HCT116 (cell line): ENCODE measurements around the gene PPP1R1B. TPM values are rescaled to one million over a fixed set of nuclear protein-coding genes. Genes with fewer than 3 reads are reported as not detected.

Source experiments
- ATAC-seq: fragments of 200-7000 bp; cut with Tn5 transposase; 2 replicates; pipeline ENCODE4 v1.9.1; 2020; ENCODE audit warnings: mild to moderate bottlenecking, moderate library complexity
- BruUV-seq: library from RNA; stranded (reverse); fragments of 400-500 nt; replicated peaks from 2 replicates; lab custom pipeline; 2021; lab: Mats Ljungman, UMichigan
- CTCF ChIA-PET: fragments of 300-600 bp; sonication (Branson Sonifier 250); formaldehyde crosslinking; loops from one replicate; lab custom pipeline; 2021; ENCODE audit warnings: antibody characterized with exemption; lab: Charles Lee
- POLR2A ChIA-PET: fragments of 300-600, 350-600 bp; sonication (Branson Sonifier 250); formaldehyde crosslinking; loops from one replicate; lab custom pipeline; 2021; ENCODE audit warnings: antibody characterized with exemption; lab: Charles Lee
- RAD21 ChIA-PET, 2 experiments: fragments of 300-600 bp; sonication (Branson Sonifier 250); formaldehyde crosslinking; loops; one replicate each; lab custom pipeline; 2023; ENCODE audit warnings: low total read pairs in 2 of 2; ENCODE audit not compliant: uncharacterized antibody in 2 of 2, unreplicated experiment in 2 of 2, low non-redundant PET in 1 of 2; lab: Charles Lee
- DNase-seq: peaks from one replicate; pipeline ENCODE4 v3.0.0-alpha.2; 2010; ENCODE audit warnings: low read depth, low spot score
- H2AFZ ChIP-seq: fragments of 200-600 bp; shearing (Covaris generic), sonication (generic); 2 replicates; pipeline ENCODE4 v1.6.1; 2017; ENCODE audit warnings: low read depth, mixed run types, mixed read lengths, antibody characterized with exemption, low read length; ENCODE audit not compliant: poor library complexity, severe bottlenecking
- H3K27ac ChIP-seq: 2 replicates; pipeline ENCODE4 v1.5.1; 2012; ENCODE audit warnings: low read depth, low read length
- H3K27me3 ChIP-seq: fragments of 200-600 bp; sonication (generic); 2 replicates; pipeline ENCODE4 v1.6.1; 2016; ENCODE audit warnings: mixed run types, low read length, mixed read lengths; ENCODE audit not compliant: insufficient read depth
- H3K36me3 ChIP-seq, 2 experiments: fragments of 200-500 bp in 1 of 2; fragments of 200-600 bp in 1 of 2; sonication (Bioruptor generic) in 1 of 2; sonication (generic) in 1 of 2; 2 replicates each; pipeline versions ENCODE4 v1.5.1 to v1.6.1; 2014 to 2016; ENCODE audit warnings: low read length in 2 of 2, inconsistent platforms in 1 of 2, mixed read lengths in 1 of 2, mixed run types in 1 of 2; ENCODE audit not compliant: insufficient read depth in 2 of 2, control insufficient read depth in 1 of 2
- H3K4me1 ChIP-seq, 2 experiments: fragments of 200-600 bp in 1 of 2; sonication (generic) in 1 of 2; 2 replicates each; pipeline versions ENCODE4 v1.5.1 to v1.6.1; 2012 to 2017; ENCODE audit warnings: low read length in 2 of 2, inconsistent platforms in 1 of 2, mild to moderate bottlenecking in 1 of 2, mixed read lengths in 1 of 2, mixed run types in 1 of 2, moderate library complexity in 1 of 2; ENCODE audit not compliant: insufficient read depth in 2 of 2, control insufficient read depth in 1 of 2
- H3K4me2 ChIP-seq: fragments of 200-600 bp; sonication (generic); 2 replicates; pipeline ENCODE4 v1.6.1; 2017; ENCODE audit warnings: mixed run types, low read length, mixed read lengths
- H3K4me3 ChIP-seq, 2 experiments: fragments of 200-600 bp in 1 of 2; sonication (generic) in 1 of 2; replicated peaks in 1 of 2; 2 replicates each; pipeline ENCODE4 v1.5.1; 2011 to 2016; ENCODE audit warnings: low read length in 2 of 2, control low read depth in 1 of 2, low read depth in 1 of 2, mild to moderate bottlenecking in 1 of 2, mixed read lengths in 1 of 2, mixed run types in 1 of 2
- H3K79me2 ChIP-seq: fragments of 200-600 bp; sonication (generic); 2 replicates; pipeline ENCODE4 v1.6.1; 2017; ENCODE audit warnings: mild to moderate bottlenecking, mixed run types, low read length, moderate library complexity, mixed read lengths; ENCODE audit not compliant: insufficient read depth
- H3K9ac ChIP-seq: fragments of 200-600 bp; sonication (generic); 2 replicates; pipeline ENCODE4 v1.6.1; 2016; ENCODE audit warnings: low read length, mixed read lengths
- H3K9me2 ChIP-seq: fragments of 200-600 bp; sonication (generic), shearing (Covaris generic); 2 replicates; pipeline ENCODE4 v1.6.1; 2017; ENCODE audit warnings: mixed run types, mild to moderate bottlenecking, moderate library complexity; ENCODE audit not compliant: insufficient read depth
- H3K9me3 ChIP-seq, 2 experiments: fragments of 200-500 bp in 1 of 2; fragments of 200-600 bp in 1 of 2; sonication (Bioruptor generic) in 1 of 2; sonication (generic) in 1 of 2; 2 replicates each; pipeline ENCODE4 v1.6.1; 2014 to 2017; ENCODE audit warnings: low read length in 2 of 2, mixed read lengths in 2 of 2, inconsistent platforms in 1 of 2, low read depth in 1 of 2, mild to moderate bottlenecking in 1 of 2, mixed run types in 1 of 2, moderate library complexity in 1 of 2; ENCODE audit not compliant: control insufficient read depth in 1 of 2, insufficient read depth in 1 of 2
- H4K20me1 ChIP-seq: fragments of 200-600 bp; sonication (generic), shearing (Covaris generic); 2 replicates; pipeline ENCODE4 v1.6.1; 2017; ENCODE audit warnings: mixed run types, mild to moderate bottlenecking, moderate library complexity; ENCODE audit not compliant: insufficient read depth
- CBX3 ChIP-seq: IDR thresholded peaks from 2 replicates; pipeline ENCODE4 v1.6.1; 2012; ENCODE audit warnings: low read depth
- CEBPB ChIP-seq: IDR thresholded peaks from 2 replicates; pipeline ENCODE4 v1.6.1; 2012; ENCODE audit warnings: low read depth
- CTCF ChIP-seq, 3 experiments: fragments of 200-600 bp in 1 of 3; sonication (generic) in 1 of 3; IDR thresholded peaks in 2 of 3; conservative IDR thresholded peaks in 1 of 3; 2 replicates each; pipeline ENCODE4 v1.5.1; 2012 to 2017; ENCODE audit warnings: low read depth in 2 of 3, low read length in 2 of 3, antibody characterized with exemption in 1 of 3, borderline replicate concordance in 1 of 3, control low read depth in 1 of 3, mild to moderate bottlenecking in 1 of 3, mixed read lengths in 1 of 3, mixed run types in 1 of 3, moderate library complexity in 1 of 3; ENCODE audit not compliant: insufficient read depth in 1 of 3
- EZH2 ChIP-seq: fragments of 200-600 bp; sonication (generic); IDR thresholded peaks from 2 replicates; pipeline ENCODE4 v1.6.1; 2017; ENCODE audit warnings: antibody characterized with exemption, mixed run types
- EZH2phosphoT487 ChIP-seq: fragments of 200-600 bp; IDR thresholded peaks from 2 replicates; pipeline ENCODE4 v1.6.1; 2018; ENCODE audit warnings: antibody characterized with exemption, borderline replicate concordance
- FOSL1 ChIP-seq: IDR thresholded peaks from 2 replicates; pipeline ENCODE4 v1.6.1; 2012; ENCODE audit warnings: low read depth
- JUND ChIP-seq: IDR thresholded peaks from 2 replicates; pipeline ENCODE4 v1.6.1; 2012
- MAX ChIP-seq: IDR thresholded peaks from 2 replicates; pipeline ENCODE4 v1.6.1; 2012
- POLR2A ChIP-seq: IDR thresholded peaks from 2 replicates; pipeline ENCODE4 v1.7.0; 2011; ENCODE audit warnings: borderline replicate concordance; ENCODE audit not compliant: insufficient read depth, insufficient read length; ENCODE audit errors: extremely low read depth
- POLR2AphosphoS5 ChIP-seq: IDR thresholded peaks from 2 replicates; pipeline ENCODE4 v1.6.1; 2011; ENCODE audit warnings: mild to moderate bottlenecking, low read depth, low read length, moderate library complexity
- RAD21 ChIP-seq: IDR thresholded peaks from 2 replicates; pipeline ENCODE4 v1.6.1; 2012; ENCODE audit warnings: low read depth, mild to moderate bottlenecking
- REST ChIP-seq: IDR thresholded peaks from 2 replicates; pipeline ENCODE4 v1.6.1; 2012; ENCODE audit warnings: low read depth
- SIN3A ChIP-seq: IDR thresholded peaks from 2 replicates; pipeline ENCODE4 v1.6.1; 2012; ENCODE audit warnings: low read depth
- SP1 ChIP-seq: IDR thresholded peaks from 2 replicates; pipeline ENCODE4 v1.6.1; 2012; ENCODE audit warnings: low read depth
- SRF ChIP-seq: IDR thresholded peaks from 2 replicates; pipeline ENCODE4 v1.6.1; 2012; ENCODE audit warnings: low read depth
- TCF7L2 ChIP-seq: IDR thresholded peaks from 2 replicates; pipeline ENCODE4 v1.7.0; 2011; ENCODE audit warnings: borderline replicate concordance, inconsistent platforms; ENCODE audit not compliant: insufficient read depth, insufficient read length; ENCODE audit errors: extremely low read depth
- YY1 ChIP-seq: IDR thresholded peaks from 2 replicates; pipeline ENCODE4 v1.6.1; 2011; ENCODE audit warnings: low read length, low read depth, moderate library complexity, mild to moderate bottlenecking; ENCODE audit not compliant: insufficient replicate concordance; ENCODE audit errors: extremely low read depth
- ZBTB33 ChIP-seq: IDR thresholded peaks from 2 replicates; pipeline ENCODE4 v1.6.1; 2011; ENCODE audit warnings: mild to moderate bottlenecking, low read length, moderate library complexity; ENCODE audit not compliant: insufficient replicate concordance; ENCODE audit errors: extremely low read depth
- intact Hi-C: fragments of 100-400 bp; cut with micrococcal nuclease; formaldehyde crosslinking; loops from 2 replicates; pipeline ENCODE4 v1.10.0; 2022
- total RNA-seq: library from RNA; stranded (reverse); gene quantifications from one replicate; pipeline ENCODE4 v1.2.1, GENCODE V29; 2021; ENCODE audit not compliant: unreplicated experiment

Gene PPP1R1B
- total RNA-seq, 1 experiment from 2014 or later, result 0.49 TPM

GRCh38 chr17:39669897-39670735 lies 43.4 kb downstream of the PPP1R1B start:
- H3K9me3 ChIP-seq, result no peaks in the 10 kb centered on the region
- no peak for TF ChIP-seq TCF7L2
- TF ChIP-seq JUND, result no peak
- TF ChIP-seq CEBPB, result no peak
- no peak for TF ChIP-seq YY1
- no peak for TF ChIP-seq CTCF (IDR thresholded peaks at IDR 0.05 in 2 of 3, conservative IDR thresholded peaks at IDR 0.05 in 1 of 3; ENCODE audit: borderline replicate concordance in 1 of 3, insufficient read depth in 1 of 3, low read depth in 2 of 3, low read length in 2 of 3)
- no peak for TF ChIP-seq SRF
- TF ChIP-seq FOSL1, result no peak
- TF ChIP-seq MAX, result no peak
- TF ChIP-seq RAD21, result no peak
- no peak for TF ChIP-seq ZBTB33
- no peak for TF ChIP-seq REST
- TF ChIP-seq CBX3, result no peak
- no peak for TF ChIP-seq POLR2A
- no peak for TF ChIP-seq SIN3A
- TF ChIP-seq EZH2phosphoT487, result no peak
- TF ChIP-seq POLR2AphosphoS5, result no peak
- no peak for TF ChIP-seq SP1
- TF ChIP-seq EZH2, result no peak
- ATAC-seq (no peak), DNase-seq (no peak)
- no peaks in the 10 kb centered on the region for H3K27me3 ChIP-seq
- no peaks in the 10 kb centered on the region for H3K36me3 ChIP-seq
- no peaks in the 10 kb centered on the region for H3K9me2 ChIP-seq
- ChIA-PET RAD21 (interaction anchor here in 1 of 2 experiments (3.6 kb wide), 1 partner anchor 48 kb away, joined by 15 read pairs; no protein-coding TSS in a partner anchor), POLR2A (interaction anchor here (0.7 kb wide), 1 partner anchor 60 kb away, joined by 3 read pairs; no protein-coding TSS in a partner anchor), CTCF (interaction anchor here (0.8 to 3.9 kb wide), 7 partner anchors 9 to 49 kb away, joined by 3 to 51 read pairs (median 5); partner anchors contain the start of gene PGAP3)
- no peak overlapping the region for H3K9ac ChIP-seq
- H4K20me1 ChIP-seq, result no peaks in the 10 kb centered on the region
- H3K27ac ChIP-seq, result no peak overlapping the region; the same call in 1 of the 2 replicates
- intact Hi-C loops, result loop anchor here (5.0 kb wide), 2 partner anchors 82 to 123 kb away; no protein-coding TSS in a partner anchor
- H2AFZ ChIP-seq, result no peak overlapping the region
- H3K4me2 ChIP-seq, result no peak overlapping the region
- H3K4me3 ChIP-seq, result no peak overlapping the region
- no peaks in the 10 kb centered on the region for H3K79me2 ChIP-seq
- H3K4me1 ChIP-seq, result peaks cover 11 to 17% of the 10 kb centered on the region in 2 experiments; a peak in 3 of 4 replicates
- no TSS peak for BruUV-seq
